ENCODE data around the gene DSCAM. TPM values are rescaled to one million over a fixed set of nuclear protein-coding genes. Genes with fewer than 3 reads are reported as not detected.
"Not testable (repeated sequence)": the region's sequence is repeated elsewhere in the genome, so short reads cannot be mapped to it uniquely, and the experiment has no call there.

Gene DSCAM
- total RNA-seq, 2 experiments from 2014 or later = not detected

- POLR2A ChIA-PET = no interaction called here
- intact Hi-C loops (cut with micrococcal nuclease) = no loop called here
These were observed 803.5 kb downstream of the DSCAM start for GRCh38 chr21:40043423-40043822.

DNA sequence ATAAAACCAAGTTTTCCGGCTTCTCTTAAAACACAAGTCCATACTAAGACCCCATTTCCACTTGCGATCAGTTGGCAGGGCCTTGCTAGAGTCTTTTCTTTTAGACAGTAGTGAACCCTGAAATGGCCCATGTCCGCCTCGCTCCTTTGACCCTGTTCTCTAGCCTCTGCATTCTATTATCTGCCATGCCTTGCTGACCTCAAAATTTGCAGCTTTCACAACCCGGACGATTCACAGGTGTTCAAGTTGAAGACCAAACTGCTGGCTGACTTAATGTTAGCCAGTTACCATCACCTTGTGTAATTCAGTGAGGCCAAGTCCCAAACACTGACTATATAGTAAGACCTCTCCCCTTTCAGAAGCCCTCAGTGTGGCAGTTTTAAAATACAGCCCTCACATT, 805.5 kb downstream of the DSCAM start:
- intact Hi-C loops (cut with micrococcal nuclease) = no loop called here
- no peak overlapping the region for H3K4me3 Mint-ChIP-seq
- no peak for DNase-seq
- H3K27ac Mint-ChIP-seq = no peak overlapping the region
- no peaks in the 10 kb centered on the region for H3K36me3 Mint-ChIP-seq
- H3K27me3 Mint-ChIP-seq = no peaks in the 10 kb centered on the region
- H3K4me1 Mint-ChIP-seq (ENCODE audit: low read depth) = no peaks in the 10 kb centered on the region
- POLR2A ChIA-PET = no interaction called here
- peaks cover 5% of the 10 kb centered on the region for H3K9me3 Mint-ChIP-seq
- CTCF ChIA-PET = no interaction called here

More at GRCh38 chr21:40043423-40043822, 803.5 kb downstream of the DSCAM start:
- H3K4me3 Mint-ChIP-seq = no peak overlapping the region
- no peaks in the 10 kb centered on the region for H3K27me3 Mint-ChIP-seq
- no peaks in the 10 kb centered on the region for H3K4me1 Mint-ChIP-seq (ENCODE audit: low read depth)
- H3K27ac Mint-ChIP-seq = no peak overlapping the region
- CTCF ChIA-PET = no interaction called here
- H3K9me3 Mint-ChIP-seq = peaks cover 5% of the 10 kb centered on the region
- no peaks in the 10 kb centered on the region for H3K36me3 Mint-ChIP-seq
- no peak for DNase-seq

DNA sequence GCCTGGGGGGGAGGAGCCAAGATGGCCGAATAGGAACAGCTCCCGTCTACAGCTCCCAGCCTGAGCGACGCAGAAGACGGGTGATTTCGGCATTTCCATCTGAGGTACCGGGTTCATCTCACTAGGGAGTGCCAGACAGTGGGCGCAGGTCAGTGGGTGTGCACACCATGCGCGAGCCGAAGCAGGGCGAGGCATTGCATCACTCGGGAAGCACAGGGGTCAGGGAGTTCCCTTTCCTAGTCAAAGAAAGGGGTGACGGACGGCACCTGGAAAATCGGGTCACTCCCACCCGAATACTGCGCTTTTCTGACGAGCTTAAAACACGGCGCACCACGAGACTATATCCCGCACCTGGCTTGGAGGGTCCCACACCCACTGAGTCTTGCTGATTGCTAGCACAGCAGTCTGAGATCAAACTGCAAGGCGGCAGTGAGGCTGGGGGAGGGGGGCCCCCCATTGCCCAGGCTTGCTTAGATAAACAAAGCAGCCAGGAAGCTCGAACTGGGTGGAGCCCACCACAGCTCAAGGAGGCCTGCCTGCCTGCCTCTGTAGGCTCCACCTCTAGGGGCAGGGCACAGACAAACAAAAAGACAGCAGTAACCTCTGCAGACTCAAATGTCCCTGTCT, 813.7 kb downstream of the DSCAM start:
- H3K4me1 Mint-ChIP-seq (ENCODE audit: low read depth); H3K27me3 Mint-ChIP-seq; CTCF ChIA-PET: not testable (repeated sequence)

GRCh38 chr21:40029888-40030287, 817.1 kb downstream of the DSCAM start:
- ChIA-PET POLR2A (no interaction called here), CTCF (no interaction called here)
- H3K4me1 Mint-ChIP-seq (ENCODE audit: low read depth) = no peaks in the 10 kb centered on the region
- H3K9me3 Mint-ChIP-seq = peaks cover 10% of the 10 kb centered on the region
- intact Hi-C loops (cut with micrococcal nuclease) = no loop called here
- H3K27me3 Mint-ChIP-seq = no peaks in the 10 kb centered on the region
- no peak for DNase-seq
- H3K27ac Mint-ChIP-seq = no peak overlapping the region
- H3K36me3 Mint-ChIP-seq = no peaks in the 10 kb centered on the region
- H3K4me3 Mint-ChIP-seq = no peak overlapping the region

More for the DNA sequence above, 813.7 kb downstream of the DSCAM start:
- H3K36me3 Mint-ChIP-seq; intact Hi-C loops (cut with micrococcal nuclease); POLR2A ChIA-PET; H3K4me3 Mint-ChIP-seq; DNase-seq; H3K27ac Mint-ChIP-seq: not testable (repeated sequence)
- H3K9me3 Mint-ChIP-seq = peaks cover 10% of the 10 kb centered on the region

- H3K36me3 Mint-ChIP-seq; H3K4me1 Mint-ChIP-seq (ENCODE audit: low read depth); DNase-seq; intact Hi-C loops (cut with micrococcal nuclease); CTCF ChIA-PET; H3K27me3 Mint-ChIP-seq; POLR2A ChIA-PET; H3K4me3 Mint-ChIP-seq; H3K27ac Mint-ChIP-seq: not testable (repeated sequence)
- H3K9me3 Mint-ChIP-seq = peaks cover 10% of the 10 kb centered on the region
These were observed 818.6 kb downstream of the DSCAM start for GRCh38 chr21:40028393-40028792.

- no peak overlapping the region for H3K27ac Mint-ChIP-seq
These were observed 825.2 kb downstream of the DSCAM start for GRCh38 chr21:40021558-40022351.

DNA sequence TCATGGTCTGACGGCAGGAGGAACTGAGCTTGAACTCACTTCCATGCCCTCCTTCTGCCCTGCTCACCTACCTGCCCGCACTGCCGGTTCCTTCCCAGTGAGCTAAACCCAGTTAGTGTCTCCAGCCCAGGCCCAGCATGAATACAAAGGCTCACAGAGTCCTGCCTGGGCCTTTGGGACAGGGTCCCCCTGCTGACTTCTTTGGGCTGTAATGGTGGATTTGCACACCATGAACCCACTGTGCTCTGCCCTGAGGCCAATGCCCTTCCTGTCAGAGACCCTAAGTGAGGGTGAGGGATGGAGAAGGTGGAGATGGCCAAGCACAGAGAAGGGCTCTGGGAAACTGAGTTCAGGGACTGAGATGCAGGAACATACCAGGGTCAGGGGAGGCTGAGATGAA, 826.3 kb downstream of the DSCAM start:
- ChIA-PET CTCF (no interaction called here), POLR2A (no interaction called here)
- Mint-ChIP-seq H3K4me3 (no peak overlapping the region), H3K27me3 (no peaks in the 10 kb centered on the region), H3K9me3 (peaks cover 3% of the 10 kb centered on the region), H3K27ac (no peak overlapping the region), H3K36me3 (no peaks in the 10 kb centered on the region), H3K4me1 (ENCODE audit: low read depth) (no peaks in the 10 kb centered on the region)
- intact Hi-C loops (cut with micrococcal nuclease) = no loop called here
- no peak for DNase-seq

More at GRCh38 chr21:40021558-40022351, 825.2 kb downstream of the DSCAM start:
- no peak overlapping the region for H3K4me3 Mint-ChIP-seq
- POLR2A ChIA-PET = no interaction called here
- intact Hi-C loops (cut with micrococcal nuclease) = no loop called here
- no peaks in the 10 kb centered on the region for H3K36me3 Mint-ChIP-seq
- H3K9me3 Mint-ChIP-seq = peaks cover 3% of the 10 kb centered on the region
- no peak for DNase-seq
- CTCF ChIA-PET = no interaction called here
- no peaks in the 10 kb centered on the region for H3K4me1 Mint-ChIP-seq (ENCODE audit: low read depth)
- H3K27me3 Mint-ChIP-seq = no peaks in the 10 kb centered on the region

DNA sequence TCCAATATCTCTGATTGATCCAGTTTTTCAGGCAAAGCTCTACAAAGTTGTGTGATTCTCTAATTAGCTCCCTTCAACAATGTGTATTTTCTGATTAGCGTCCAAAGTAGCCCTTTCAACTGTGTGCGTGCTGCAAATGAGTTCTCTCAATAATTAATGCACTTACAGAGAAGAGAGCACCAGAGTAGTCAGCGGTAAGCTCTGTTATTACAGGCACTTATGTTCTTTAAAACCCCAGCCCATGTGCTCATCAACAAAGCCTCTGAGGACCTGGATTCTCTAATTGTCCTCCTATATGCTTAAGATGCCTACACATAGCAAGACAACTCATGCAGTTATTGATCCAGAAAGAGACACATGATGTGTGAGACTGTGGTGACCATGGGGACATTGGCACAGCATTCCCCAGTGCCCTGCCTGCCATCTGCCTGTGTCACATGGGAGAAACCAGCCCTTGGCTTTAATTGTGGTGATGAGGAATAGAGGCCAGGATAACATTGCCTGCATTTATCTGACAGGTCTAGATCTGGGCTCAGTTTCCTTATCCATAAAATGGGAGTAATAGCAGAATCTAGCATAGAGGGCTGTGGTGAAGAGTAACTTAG, 828.0 kb downstream of the DSCAM start:
- Mint-ChIP-seq H3K27me3 (no peaks in the 10 kb centered on the region), H3K4me1 (ENCODE audit: low read depth) (no peaks in the 10 kb centered on the region), H3K27ac (no peak overlapping the region), H3K36me3 (no peaks in the 10 kb centered on the region), H3K9me3 (peaks cover 12% of the 10 kb centered on the region), H3K4me3 (no peak overlapping the region)
- POLR2A ChIA-PET = no interaction called here
- intact Hi-C loops (cut with micrococcal nuclease) = no loop called here
- no peak for DNase-seq
- CTCF ChIA-PET = no interaction called here

GRCh38 chr21:40016667-40017066, 830.3 kb downstream of the DSCAM start:
- no peak for DNase-seq
- Mint-ChIP-seq H3K4me3 (no peak overlapping the region), H3K27me3 (no peaks in the 10 kb centered on the region), H3K36me3 (no peaks in the 10 kb centered on the region), H3K9me3 (peaks cover 15% of the 10 kb centered on the region), H3K4me1 (ENCODE audit: low read depth) (no peaks in the 10 kb centered on the region), H3K27ac (no peak overlapping the region)
- POLR2A ChIA-PET = no interaction called here
- CTCF ChIA-PET = no interaction called here
- intact Hi-C loops (cut with micrococcal nuclease) = no loop called here

- Mint-ChIP-seq H3K4me3 (no peak overlapping the region), H3K27me3 (no peaks in the 10 kb centered on the region), H3K9me3 (peaks cover 15% of the 10 kb centered on the region), H3K36me3 (no peaks in the 10 kb centered on the region), H3K4me1 (ENCODE audit: low read depth) (no peaks in the 10 kb centered on the region), H3K27ac (no peak overlapping the region)
- ChIA-PET CTCF (no interaction called here), POLR2A (no interaction called here)
- intact Hi-C loops (cut with micrococcal nuclease) = no loop called here
- DNase-seq = no peak
These were observed 830.7 kb downstream of the DSCAM start for GRCh38 chr21:40016234-40016633.

DNA sequence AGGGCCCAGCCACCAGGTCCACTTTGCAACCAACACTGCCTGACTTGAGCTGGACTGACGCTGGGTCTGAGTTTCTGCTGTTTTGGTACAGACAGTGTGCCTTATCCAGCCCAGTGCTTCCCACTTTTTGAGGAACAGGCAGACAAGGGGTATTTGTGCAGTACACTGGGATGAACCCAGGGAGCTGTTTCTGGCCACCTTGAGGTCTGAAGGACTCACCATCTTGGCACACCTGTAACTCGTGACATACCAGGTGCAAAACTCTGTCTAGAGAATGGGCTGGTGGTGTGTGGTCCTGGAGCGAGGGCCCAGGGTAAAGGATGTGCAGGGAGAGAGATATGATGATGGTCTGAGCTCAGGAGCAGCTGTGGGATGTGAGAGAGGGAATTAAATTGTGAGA, 831.1 kb downstream of the DSCAM start:
- CTCF ChIA-PET = no interaction called here
- Mint-ChIP-seq H3K4me1 (ENCODE audit: low read depth) (no peaks in the 10 kb centered on the region), H3K9me3 (peaks cover 15% of the 10 kb centered on the region), H3K27ac (no peak overlapping the region), H3K4me3 (no peak overlapping the region), H3K36me3 (no peaks in the 10 kb centered on the region), H3K27me3 (no peaks in the 10 kb centered on the region)
- POLR2A ChIA-PET = no interaction called here
- DNase-seq = no peak
- intact Hi-C loops (cut with micrococcal nuclease) = no loop called here

DNA sequence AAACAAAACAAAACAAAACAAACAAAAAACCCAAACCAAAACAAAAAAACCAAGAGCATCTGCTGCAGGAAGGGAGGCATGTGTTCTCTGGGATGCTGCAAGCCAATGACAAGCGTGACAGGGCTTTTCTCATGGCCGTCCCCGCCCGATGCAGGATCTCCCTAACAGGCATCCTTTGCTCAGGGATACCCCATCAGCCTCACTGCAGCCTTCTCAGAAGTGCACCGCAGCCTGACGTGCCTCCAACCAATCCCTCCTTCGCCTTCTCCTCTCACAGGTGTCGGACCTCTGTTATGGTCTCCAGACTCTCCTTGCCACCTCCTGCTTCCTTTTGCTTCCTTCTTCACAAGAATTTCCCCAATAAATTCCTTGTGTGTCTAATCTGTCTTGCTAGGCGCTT, 832.6 kb downstream of the DSCAM start:
- no peak overlapping the region for H3K27ac Mint-ChIP-seq
- intact Hi-C loops (cut with micrococcal nuclease) = no loop called here
- H3K36me3 Mint-ChIP-seq = no peaks in the 10 kb centered on the region
- no peaks in the 10 kb centered on the region for H3K4me1 Mint-ChIP-seq (ENCODE audit: low read depth)
- no peaks in the 10 kb centered on the region for H3K27me3 Mint-ChIP-seq
- H3K9me3 Mint-ChIP-seq = peaks cover 12% of the 10 kb centered on the region
- DNase-seq = no peak
- ChIA-PET POLR2A (no interaction called here), CTCF (no interaction called here)
- H3K4me3 Mint-ChIP-seq = no peak overlapping the region

Data from activated CD4-positive, alpha-beta memory T cell treated with anti-CD3 and anti-CD28 coated beads for 36 hours (primary cell).